Skin epidermis (tissue), 12 donors: Measurements from ENCODE around the gene GBF1.
"Not testable (repeated sequence)": the region's sequence is repeated elsewhere in the genome, so short reads cannot be mapped to it uniquely, and the experiment has no call there.

Experiments used
- H3K27ac ChIP-seq, 21 experiments: fragments of 200-600 bp; sonication (generic) in 11 of 21; one replicate each; pipeline ENCODE4 v1.5.0; 2020; ENCODE audit warnings: mild to moderate bottlenecking in 3 of 21, inconsistent platforms in 2 of 21, moderate library complexity in 2 of 21
- H3K4me3 ChIP-seq, 7 experiments: fragments of 200-600 bp; sonication (generic) in 2 of 7; one replicate each; pipeline ENCODE4 v1.5.0; 2020; ENCODE audit warnings: inconsistent platforms in 2 of 7, mild to moderate bottlenecking in 2 of 7, moderate library complexity in 1 of 7

GBF1 gene

DNA sequence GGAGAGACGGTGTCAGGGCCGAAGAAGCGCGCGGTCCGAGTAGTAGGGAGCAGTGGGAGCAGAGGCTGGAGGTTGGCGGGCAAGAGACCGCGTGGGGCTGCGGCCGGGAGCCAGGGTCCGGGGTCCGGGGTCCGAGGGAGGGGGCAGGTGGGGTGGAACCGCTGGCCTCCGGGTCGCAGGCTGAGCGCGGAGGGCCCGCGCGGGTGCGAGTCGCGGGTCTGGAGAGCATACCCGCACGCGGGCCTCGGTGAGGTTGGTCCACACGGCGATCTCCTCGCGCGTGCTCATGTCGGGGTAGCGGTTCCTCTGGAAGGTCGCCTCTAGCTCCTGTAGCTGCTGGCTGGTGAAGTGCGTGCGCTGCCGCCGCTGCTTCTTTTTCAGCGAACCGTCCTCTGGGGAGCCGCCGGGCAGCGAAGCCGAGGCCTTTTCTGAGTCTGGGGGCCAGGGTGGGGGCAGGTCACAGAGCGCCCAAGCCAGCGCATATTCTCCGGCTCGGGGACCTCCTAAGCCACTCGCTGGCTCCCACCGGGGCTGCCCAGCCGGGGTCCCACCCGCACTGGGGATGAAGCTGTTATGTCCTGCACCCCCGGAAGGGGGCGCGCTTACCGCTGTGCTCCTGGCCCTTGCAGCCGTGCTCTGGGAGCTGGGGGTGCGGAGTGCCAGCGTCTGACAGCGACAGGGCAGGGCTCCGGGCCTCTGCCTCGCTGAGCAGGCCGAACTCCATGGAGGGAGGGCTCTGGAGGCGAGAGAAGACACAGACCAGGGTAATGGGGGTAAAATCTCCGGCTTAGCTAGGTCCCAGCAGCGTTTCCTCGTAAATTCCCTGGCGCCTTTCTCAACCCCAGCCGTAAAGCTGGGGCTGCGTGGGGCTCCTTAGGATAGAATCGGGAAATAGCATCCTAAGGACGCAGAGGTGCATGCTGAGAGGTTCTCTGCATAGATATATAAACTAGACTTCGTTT is 13.7 kb upstream of the GBF1 start:
- Histone ChIP-seq H3K4me3 (peak overlapping the region; percentile 25 to 52 (median 41)), H3K27ac (no peak overlapping the region)

DNA sequence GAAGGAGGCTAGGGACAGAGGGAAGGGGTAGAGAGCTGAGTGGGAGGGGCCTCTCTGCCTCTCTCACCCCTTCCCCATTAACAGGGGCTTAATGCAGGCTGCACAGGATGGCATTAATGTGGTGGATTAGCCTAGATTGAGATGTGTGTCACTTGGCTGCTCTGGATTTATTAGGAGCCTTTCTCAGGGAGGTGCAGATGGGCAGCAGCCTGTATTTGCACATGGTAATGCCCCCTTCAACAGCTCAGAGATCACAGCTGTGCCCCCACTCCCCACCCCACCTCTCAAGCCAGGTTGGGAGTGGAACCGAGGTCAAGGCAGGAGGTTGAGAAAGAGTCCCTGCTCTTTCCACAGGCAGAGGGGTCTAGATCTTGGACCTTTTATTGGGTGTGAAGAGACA is 11.3 kb upstream of the GBF1 start:
- Histone ChIP-seq H3K27ac (no peak overlapping the region), H3K4me3 (no peak overlapping the region)

- Histone ChIP-seq H3K27ac (no peak overlapping the region), H3K4me3 (no peak overlapping the region)
Observed at GRCh38 chr10:102234888-102235597, 10.3 kb upstream of the GBF1 start.

- Histone ChIP-seq H3K4me3 (no peak overlapping the region), H3K27ac (no peak overlapping the region)
Observed at GRCh38 chr10:102235598-102235920, 9.8 kb upstream of the GBF1 start.

DNA sequence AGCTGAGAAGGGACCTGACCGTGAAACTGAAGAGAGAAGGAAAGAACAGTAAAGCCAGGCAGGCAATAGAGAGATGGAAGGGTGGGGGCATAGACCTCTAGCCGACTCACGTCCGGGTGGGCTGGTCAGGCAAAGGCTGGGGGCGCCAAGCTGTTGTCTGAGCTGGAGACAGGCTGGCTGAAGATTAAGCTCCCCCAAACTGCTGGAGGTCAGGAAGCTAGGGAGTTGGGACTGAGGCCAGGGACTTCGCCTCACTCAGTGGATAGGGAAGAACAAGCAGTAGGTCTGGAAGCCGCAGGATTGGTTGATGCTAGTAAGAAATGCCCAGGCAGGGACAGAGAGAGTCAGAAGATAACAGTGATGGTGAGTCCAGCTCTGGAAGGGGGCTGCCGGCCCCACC is 9.3 kb upstream of the GBF1 start:
- H3K27ac ChIP-seq, result no peak overlapping the region

DNA sequence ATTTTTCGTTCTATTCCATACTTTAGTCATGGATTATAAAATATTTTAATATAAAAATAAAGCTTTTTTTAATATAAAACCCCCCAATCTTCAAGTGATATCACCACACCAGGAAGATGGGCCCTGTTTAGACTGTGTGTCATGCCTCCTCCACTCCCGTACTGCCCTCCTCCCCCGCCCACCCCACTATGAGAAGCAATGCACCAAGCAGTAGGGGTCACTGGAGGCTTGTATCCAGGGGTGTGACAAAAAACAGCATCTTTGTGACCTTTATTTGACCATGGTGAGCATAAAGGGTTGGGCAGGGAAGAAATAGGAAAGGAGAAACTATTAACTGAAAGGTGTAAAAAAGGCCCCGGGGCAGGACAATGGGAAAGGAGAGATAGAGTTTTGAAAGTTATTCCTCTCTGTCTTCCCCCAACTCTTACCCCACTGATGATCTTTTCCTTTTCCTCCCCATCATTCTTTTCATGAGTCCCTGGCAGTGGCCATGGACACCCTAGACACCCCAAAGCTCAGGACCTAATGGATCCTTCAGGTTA is 7.5 kb upstream of the GBF1 start:
- H3K4me3 ChIP-seq, result no peak overlapping the region
- H3K27ac ChIP-seq, result no peak overlapping the region

More for the DNA sequence above, 9.3 kb upstream of the GBF1 start:
- H3K4me3 ChIP-seq, result no peak overlapping the region

DNA sequence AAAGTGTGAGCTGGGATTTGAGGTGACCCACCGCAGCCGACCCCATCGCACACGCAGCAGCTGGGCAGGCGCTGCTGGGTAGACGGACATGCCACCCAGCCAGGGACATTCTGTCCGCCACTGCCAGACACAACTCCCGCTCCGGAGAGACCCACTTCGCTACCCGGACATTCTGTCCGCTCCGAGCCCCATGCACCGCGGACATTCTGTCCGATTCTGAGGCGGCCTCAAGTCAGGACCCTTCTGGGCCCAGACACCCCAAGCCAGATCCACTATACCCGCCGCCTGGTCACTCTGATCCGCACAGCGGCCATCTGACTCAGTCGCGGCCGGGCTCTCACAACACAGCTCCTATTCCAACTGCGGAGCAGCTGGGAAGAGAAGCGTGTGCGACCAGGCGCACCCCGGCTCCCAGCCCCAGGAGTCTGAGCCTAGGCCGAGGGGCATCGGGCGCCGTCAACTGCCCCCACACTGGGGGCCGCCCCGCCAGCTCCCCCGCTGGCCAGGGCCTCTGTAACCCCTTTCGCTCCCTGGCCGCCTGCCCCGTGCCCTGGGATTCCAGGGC is 4.8 kb upstream of the GBF1 start:
- Histone ChIP-seq H3K4me3 (peak overlapping the region; percentile 26 to 54 (median 45)), H3K27ac (no peak overlapping the region)

DNA sequence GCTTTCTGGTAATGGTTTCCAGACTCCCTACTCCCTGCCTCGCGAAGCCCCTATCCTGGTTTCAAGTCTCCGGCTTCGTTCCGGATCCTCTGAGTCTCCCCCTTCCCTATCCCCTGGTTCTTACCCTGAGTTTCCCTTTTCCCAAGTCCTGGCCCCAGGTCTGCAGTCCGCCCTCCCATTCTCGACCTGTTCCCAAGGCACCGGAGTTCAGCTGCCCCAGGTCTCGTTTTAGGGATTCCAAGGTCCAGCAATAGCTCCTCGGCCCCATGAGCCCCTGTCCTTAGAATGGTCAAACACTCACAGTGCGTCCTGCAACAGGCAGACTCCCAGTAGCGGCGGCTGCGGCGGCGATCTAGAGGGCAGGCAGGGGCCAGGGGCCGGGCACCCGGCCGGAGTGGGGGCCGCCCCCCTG is 4.3 kb upstream of the GBF1 start:
- no peak overlapping the region for H3K27ac ChIP-seq
- H3K4me3 ChIP-seq, result peak overlapping the region; percentile 26 to 54 (median 45)

- H3K4me3 ChIP-seq, result peak within 1 kb of the TSS; percentile 26 to 54 (median 45)
- peak within 1 kb of the TSS in 2 of 21 experiments; percentile 43 to 65 for H3K27ac ChIP-seq
Observed at GRCh38 chr10:102241444-102242117, 3.8 kb upstream of the GBF1 start, which contains the start of gene PITX3. Gene PITX3, minus strand, starts transcription at chr10:102241512. Its CDS starts 9,432 bp downstream, at chr10:102232080.

GRCh38 chr10:102242118-102242485 is 3.2 kb upstream of the GBF1 start:
- H3K27ac ChIP-seq, result peak overlapping the region in 2 of 21 experiments; percentile 43 to 65
- H3K4me3 ChIP-seq, result peak overlapping the region; percentile 26 to 54 (median 45)

- H3K27ac ChIP-seq, result no peak overlapping the region
Observed at GRCh38 chr10:102243309-102243708, 2.0 kb upstream of the GBF1 start.

GRCh38 chr10:102245932-102246251 is 560 bp downstream of the GBF1 start:
- Histone ChIP-seq H3K4me3 (peak overlapping the region; percentile 59 to 96 (median 79)), H3K27ac (peak overlapping the region; percentile 60 to 93 (median 89))

More at GRCh38 chr10:102243309-102243708, 2.0 kb upstream of the GBF1 start:
- no peak overlapping the region for H3K4me3 ChIP-seq

DNA sequence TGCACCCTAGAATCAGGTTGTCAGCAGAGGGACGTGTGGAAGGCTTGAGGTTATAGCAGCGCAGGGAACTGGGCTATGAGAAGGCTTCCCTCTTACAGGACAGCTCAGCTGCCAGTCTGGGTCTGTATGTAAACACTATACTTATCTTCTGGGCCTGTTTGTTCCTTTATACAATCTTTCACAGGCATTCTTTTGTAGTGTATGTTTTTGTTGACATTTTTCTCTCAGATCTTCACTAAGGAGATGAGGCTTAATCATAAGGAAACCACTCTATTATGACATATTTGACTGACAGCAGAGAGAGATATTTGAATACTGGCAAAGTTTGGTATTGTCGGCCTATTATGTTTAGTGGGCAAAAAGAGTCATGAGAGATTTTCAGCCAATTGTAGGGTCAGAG is 929 bp downstream of the GBF1 start:
- peak overlapping the region in 18 of 21 experiments; percentile 77 to 93 (median 89) for H3K27ac ChIP-seq

GRCh38 chr10:102247734-102248133 is 2.4 kb downstream of the GBF1 start:
- Histone ChIP-seq H3K4me3 (no peak overlapping the region), H3K27ac (no peak overlapping the region)

More for the DNA sequence above, 929 bp downstream of the GBF1 start:
- H3K4me3 ChIP-seq, result peak overlapping the region; percentile 59 to 96 (median 79)

- H3K4me3 ChIP-seq, H3K27ac ChIP-seq: not testable (repeated sequence)
Observed at GRCh38 chr10:102252508-102252907, 7.2 kb downstream of the GBF1 start.

GRCh38 chr10:102254426-102254825 is 9.1 kb downstream of the GBF1 start:
- Histone ChIP-seq H3K27ac (no peak overlapping the region), H3K4me3 (no peak overlapping the region)

- H3K4me3 ChIP-seq, result no peak overlapping the region
- no peak overlapping the region for H3K27ac ChIP-seq
Observed at GRCh38 chr10:102255404-102255803, 10.1 kb downstream of the GBF1 start.

GRCh38 chr10:102261196-102261595 is 15.9 kb downstream of the GBF1 start:
- Histone ChIP-seq H3K4me3 (no peak overlapping the region), H3K27ac (no peak overlapping the region)

- H3K4me3 ChIP-seq, result no peak overlapping the region
- no peak overlapping the region for H3K27ac ChIP-seq
Observed at GRCh38 chr10:102261842-102262241, 16.5 kb downstream of the GBF1 start.
